GM19328 (cell line): Measurements from ENCODE around the gene ZNF428.

ENCODE experiments used
- ATAC-seq: cut with Tn5 transposase; IDR thresholded peaks from one replicate; pipeline ENCODE4 v1.9.1; 2021; ENCODE audit warnings: mild to moderate bottlenecking, moderate library complexity; ENCODE audit not compliant: unreplicated experiment

The ZNF428 gene

DNA sequence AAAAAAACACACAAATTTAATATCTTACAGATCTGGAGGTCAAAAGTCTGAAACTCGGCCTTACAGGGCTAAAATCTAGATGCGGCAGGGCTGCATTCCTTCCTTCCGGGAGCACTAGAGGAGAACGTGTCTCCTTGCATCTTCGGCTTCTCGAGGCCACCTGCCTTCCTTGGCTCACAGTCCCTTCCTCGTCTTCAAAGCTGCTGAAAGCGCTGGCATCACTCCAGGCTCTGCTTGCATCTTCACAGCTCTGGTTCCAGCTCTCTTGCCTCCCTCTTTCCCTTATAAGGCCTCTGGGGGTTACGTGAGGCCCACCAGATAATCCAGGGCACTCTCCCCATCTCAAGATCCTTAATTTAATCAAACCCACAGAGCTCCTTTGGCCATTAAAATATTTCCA is 54.6 kb downstream of the ZNF428 start:
- ATAC-seq = no peak

DNA sequence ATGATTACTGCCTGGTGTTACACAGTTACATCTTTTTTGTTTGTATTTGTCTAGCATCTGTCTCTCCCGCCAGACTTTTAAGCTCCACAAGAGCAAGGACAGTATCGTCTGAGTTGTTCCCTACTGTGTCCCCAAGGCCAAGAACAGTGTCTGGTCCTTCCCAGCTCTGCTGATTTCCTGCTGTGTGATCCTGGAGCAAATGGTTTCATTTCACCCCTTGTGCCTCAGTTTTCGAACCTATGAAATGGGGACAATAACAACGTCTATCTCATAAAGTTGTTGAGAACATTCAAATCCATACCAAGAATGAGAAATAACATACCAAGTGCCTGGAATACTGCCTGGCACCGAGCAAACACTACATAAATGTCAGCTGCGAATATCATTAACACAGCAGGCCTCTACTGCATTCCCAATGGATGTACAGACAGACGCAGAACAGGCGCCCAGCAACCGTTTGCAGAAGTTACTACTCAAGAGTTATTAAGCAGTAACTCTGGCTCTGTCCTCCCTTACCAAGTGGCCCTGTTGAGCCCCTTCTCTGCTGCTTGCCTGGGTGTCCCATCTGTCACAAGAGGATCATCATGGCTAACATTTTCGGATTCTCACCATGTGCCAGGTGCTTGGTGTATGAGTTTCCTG is 55.5 kb downstream of the ZNF428 start:
- ATAC-seq = no peak

DNA sequence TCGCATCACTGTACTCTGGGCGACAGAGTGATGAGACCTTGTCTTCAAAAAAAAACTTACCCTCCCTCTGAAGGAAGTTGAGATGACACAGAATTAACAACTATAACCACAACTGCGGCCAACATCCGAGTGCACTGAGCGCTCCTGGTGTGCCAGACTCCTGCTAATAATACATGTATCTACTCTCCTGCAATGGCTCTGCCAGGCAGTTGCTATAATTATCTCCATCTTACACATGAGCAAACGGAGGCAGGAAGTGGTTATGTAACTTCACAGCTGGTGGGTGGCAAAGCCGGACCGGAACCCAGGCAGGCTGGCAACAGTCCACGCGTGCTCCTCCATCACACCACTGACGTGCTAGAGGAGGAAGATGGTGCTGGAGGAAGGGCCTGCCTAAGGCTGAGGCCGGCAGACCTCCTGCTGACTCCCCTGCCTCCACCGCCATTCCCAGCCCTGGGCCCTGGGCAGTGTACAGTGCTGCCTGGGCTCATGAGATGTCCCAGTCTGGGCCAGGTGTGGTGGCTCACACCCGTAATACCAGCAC is 56.7 kb downstream of the ZNF428 start:
- no peak for ATAC-seq

DNA sequence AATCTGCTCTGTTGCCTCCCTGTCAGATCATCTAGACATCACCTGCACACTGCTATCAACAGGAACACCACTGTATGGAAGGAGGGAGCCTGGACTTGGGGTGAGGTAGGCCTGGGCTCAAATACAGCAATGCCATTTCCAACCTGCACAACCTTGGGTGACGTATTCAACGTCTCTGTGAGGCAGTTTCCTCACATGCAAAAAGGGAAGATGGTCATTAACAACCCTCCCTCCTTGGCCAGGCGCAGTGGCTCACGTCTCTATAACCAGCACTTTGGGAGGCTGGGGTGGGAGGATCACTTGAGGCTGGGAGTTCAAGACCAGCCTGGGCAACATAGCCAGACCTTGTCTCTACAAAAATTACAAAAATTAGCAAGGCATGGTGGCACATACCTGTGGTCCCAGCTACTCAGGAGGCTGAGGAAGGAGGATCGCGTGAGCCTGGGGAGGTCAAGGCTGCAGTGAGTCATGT is 57.2 kb downstream of the ZNF428 start:
- no peak for ATAC-seq

DNA sequence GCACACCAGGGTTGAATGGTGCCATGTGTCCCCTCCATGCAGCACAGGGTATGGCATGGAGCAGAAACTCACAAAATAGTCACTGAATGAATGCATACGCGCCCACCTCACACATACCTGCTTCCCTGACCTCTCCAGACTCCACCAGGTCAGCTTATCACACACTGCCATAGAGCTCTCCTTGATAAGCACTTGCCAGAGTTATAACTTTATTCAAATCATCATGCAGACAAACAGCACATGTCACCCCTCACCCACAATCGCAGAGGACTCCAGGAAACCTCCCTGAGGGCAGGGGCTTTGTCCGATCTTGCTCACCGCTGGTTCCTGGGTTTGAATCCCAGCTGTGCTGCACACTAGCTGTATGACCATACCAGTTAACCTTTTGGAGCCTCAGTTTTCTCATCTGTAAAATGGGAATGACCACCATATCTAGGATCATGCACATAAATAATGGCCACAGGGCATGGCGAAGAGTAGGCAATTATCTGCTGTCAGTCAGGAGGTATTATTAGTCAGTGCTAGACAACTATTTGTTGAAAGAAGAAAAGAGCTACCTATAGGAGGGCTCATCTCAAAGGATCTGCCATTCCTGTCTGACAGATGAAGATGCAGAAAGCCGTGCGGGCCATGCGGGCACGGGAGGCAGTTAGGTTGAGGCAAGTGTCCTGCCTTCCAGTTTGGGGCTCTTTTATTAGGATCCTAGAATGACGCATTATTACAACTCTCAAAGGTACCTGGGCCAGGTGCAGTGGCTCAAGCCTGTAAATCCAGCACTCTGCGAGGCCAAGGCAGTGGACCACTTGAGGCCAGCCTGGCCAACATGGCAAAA is 58.1 kb downstream of the ZNF428 start:
- ATAC-seq = no peak

DNA sequence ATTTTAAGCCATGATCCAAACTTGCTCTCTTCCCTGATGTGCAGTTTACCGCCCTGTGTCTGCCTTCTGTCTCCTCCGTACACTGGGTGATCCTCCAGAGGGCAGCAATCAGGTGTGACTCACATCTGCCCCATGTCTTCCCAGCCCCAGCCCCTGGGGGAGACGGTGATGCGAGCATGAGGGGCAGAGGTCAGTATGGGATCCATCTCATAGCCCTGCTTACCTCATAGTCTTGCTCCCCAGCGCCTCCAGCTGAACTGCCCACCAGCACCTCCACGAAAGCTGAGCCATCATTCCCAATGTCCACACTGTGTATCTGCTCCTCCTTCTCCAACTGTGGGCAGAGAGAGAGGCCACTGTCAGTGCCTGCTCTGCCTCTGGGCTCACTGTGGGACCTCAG is 58.7 kb downstream of the ZNF428 start:
- no peak for ATAC-seq
